CD4-positive, CD25-positive, alpha-beta regulatory T cell (primary cell): Measurements from ENCODE around the gene OR5K3. TPM values are rescaled to one million over a fixed set of nuclear protein-coding genes. Genes with fewer than 3 reads are reported as not detected.
A peak's percentile ranks its signal among the peaks of the same experiment; 100 is the strongest.

Source experiments
- ATAC-seq, 2 donors: fragments of 150-1000 bp; cut with Tn5 transposase; one replicate each; pipeline ENCODE4 v1.10.0; 2021; ENCODE audit warnings: low read depth in 2 of 2, moderate number of reproducible peaks in 2 of 2, moderate library complexity in 1 of 2
- DNase-seq, 3 donors: peaks; one replicate each; pipeline versions ENCODE4 v3.0.0 to v3.0.0-alpha.2; 2012 to 2022; ENCODE audit warnings: mixed read lengths in 1 of 3
- H3K27ac ChIP-seq: one replicate; pipeline ENCODE4 v1.7.0; 2013; ENCODE audit warnings: mild to moderate bottlenecking, low read length; ENCODE audit not compliant: insufficient read depth, poor library complexity, severe bottlenecking
- H3K27me3 ChIP-seq: one replicate; pipeline ENCODE4 v1.7.0; 2013; ENCODE audit warnings: low read length; ENCODE audit not compliant: control insufficient read depth, insufficient read depth
- H3K36me3 ChIP-seq: one replicate; pipeline ENCODE4 v1.7.0; 2013; ENCODE audit warnings: mild to moderate bottlenecking, low read length, moderate library complexity; ENCODE audit not compliant: control insufficient read depth, insufficient read depth
- H3K4me1 ChIP-seq: 2 replicates; pipeline ENCODE4 v1.7.0; 2013; ENCODE audit warnings: mild to moderate bottlenecking, low read length; ENCODE audit not compliant: insufficient read depth, control insufficient read depth, poor library complexity, severe bottlenecking
- H3K4me3 ChIP-seq: one replicate; pipeline ENCODE4 v1.7.0; 2013; ENCODE audit warnings: low read depth, mild to moderate bottlenecking, low read length, moderate library complexity
- H3K9me3 ChIP-seq, 2 experiments: 1 replicate in 1 of 2; 2 replicates in 1 of 2; pipeline ENCODE4 v1.7.0; 2013; ENCODE audit warnings: low read length in 2 of 2, mild to moderate bottlenecking in 1 of 2, moderate library complexity in 1 of 2; ENCODE audit not compliant: control insufficient read depth in 2 of 2
- H3K27ac Mint-ChIP-seq, 3 donors: one replicate each; pipeline ENCODE4 v1.8.0; 2020 to 2022; ENCODE audit warnings: mild to moderate bottlenecking in 3 of 3, mixed read lengths in 3 of 3, moderate library complexity in 2 of 3
- H3K27me3 Mint-ChIP-seq: one replicate; pipeline ENCODE4 v1.8.0; 2022; ENCODE audit warnings: mild to moderate bottlenecking, mixed read lengths
- H3K36me3 Mint-ChIP-seq: one replicate; pipeline ENCODE4 v1.8.0; 2020; ENCODE audit warnings: mixed read lengths
- H3K4me1 Mint-ChIP-seq, 4 donors: one replicate each; pipeline ENCODE4 v1.8.0; 2020 to 2022; ENCODE audit warnings: mixed read lengths in 4 of 4, mild to moderate bottlenecking in 1 of 4
- H3K4me3 Mint-ChIP-seq, 4 donors: one replicate each; pipeline ENCODE4 v1.8.0; 2020 to 2022; ENCODE audit warnings: mild to moderate bottlenecking in 4 of 4, mixed read lengths in 4 of 4, moderate library complexity in 3 of 4
- H3K9me3 Mint-ChIP-seq, 7 donors: one replicate each; pipeline ENCODE4 v1.8.0; 2020 to 2022; ENCODE audit warnings: mixed read lengths in 7 of 7, mild to moderate bottlenecking in 3 of 7, moderate library complexity in 2 of 7
- polyA plus RNA-seq, 4 donors: library from polyadenylated mRNA; unstranded; fragments of 300-500 nt; fragmentation: Illumina TruSeq; gene quantifications; one replicate each; pipeline ENCODE4 v1.2.3, GENCODE V29; 2021
- total RNA-seq: library from RNA; stranded (reverse); gene quantifications from one replicate; pipeline ENCODE4 v1.2.3, GENCODE V29; 2022

Gene OR5K3
- total and polyA plus RNA-seq, 5 donors from 2014 or later = not detected

DNA sequence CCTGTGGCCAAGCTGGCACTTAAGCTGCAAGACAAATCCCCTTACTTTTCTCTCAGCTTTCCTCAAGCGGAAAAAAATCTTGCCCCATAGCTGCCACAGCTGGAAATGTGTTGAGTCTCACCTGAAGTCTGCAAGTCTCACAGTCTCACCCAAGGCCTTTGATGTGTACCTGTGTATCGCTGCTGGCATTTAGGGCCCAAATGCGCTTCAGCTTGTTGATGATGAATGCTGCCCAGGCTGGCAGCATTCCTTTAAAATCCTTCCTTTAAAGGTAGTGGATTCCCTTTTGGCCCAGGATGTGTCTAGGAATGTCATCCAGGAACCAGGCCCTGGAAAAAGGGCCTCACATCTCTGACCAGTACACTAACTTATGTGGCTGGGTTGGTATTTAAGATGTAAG, 29.8 kb upstream of the OR5K3 start:
- peaks cover 0 to 21% (median 7%) of the 10 kb centered on the region in 7 donors for H3K9me3 Mint-ChIP-seq
- Histone ChIP-seq H3K27me3 (no peaks in the 10 kb centered on the region), H3K4me3 (no peak overlapping the region), H3K4me1 (no peaks in the 10 kb centered on the region), H3K27ac (no peak overlapping the region), H3K36me3 (no peaks in the 10 kb centered on the region), H3K9me3 (peaks cover 9 to 17% of the 10 kb centered on the region in 2 experiments)
- no peak overlapping the region for H3K27ac Mint-ChIP-seq
- DNase-seq (no peak), ATAC-seq (no peak)
- no peaks in the 10 kb centered on the region for H3K36me3 Mint-ChIP-seq
- peaks cover 33% of the 10 kb centered on the region for H3K27me3 Mint-ChIP-seq
- H3K4me3 Mint-ChIP-seq = no peak overlapping the region
- peaks cover 0 to 3% (median 0%) of the 10 kb centered on the region in 4 donors for H3K4me1 Mint-ChIP-seq

GRCh38 chr3:98361289-98361688, 29.2 kb upstream of the OR5K3 start:
- H3K4me3 Mint-ChIP-seq = no peak overlapping the region
- DNase-seq (peak in 1 of 3 donors; percentile 25), ATAC-seq (no peak)
- H3K9me3 ChIP-seq = peaks cover 12 to 19% of the 10 kb centered on the region in 2 experiments
- H3K4me1 Mint-ChIP-seq = peaks cover 0 to 3% (median 0%) of the 10 kb centered on the region in 4 donors
- H3K36me3 ChIP-seq = no peaks in the 10 kb centered on the region
- peaks cover 33% of the 10 kb centered on the region for H3K27me3 Mint-ChIP-seq
- no peak overlapping the region for H3K27ac ChIP-seq
- H3K9me3 Mint-ChIP-seq = peaks cover 0 to 23% (median 8%) of the 10 kb centered on the region in 7 donors
- H3K36me3 Mint-ChIP-seq = no peaks in the 10 kb centered on the region
- no peak overlapping the region for H3K27ac Mint-ChIP-seq
- no peaks in the 10 kb centered on the region for H3K4me1 ChIP-seq
- no peaks in the 10 kb centered on the region for H3K27me3 ChIP-seq
- H3K4me3 ChIP-seq = no peak overlapping the region

DNA sequence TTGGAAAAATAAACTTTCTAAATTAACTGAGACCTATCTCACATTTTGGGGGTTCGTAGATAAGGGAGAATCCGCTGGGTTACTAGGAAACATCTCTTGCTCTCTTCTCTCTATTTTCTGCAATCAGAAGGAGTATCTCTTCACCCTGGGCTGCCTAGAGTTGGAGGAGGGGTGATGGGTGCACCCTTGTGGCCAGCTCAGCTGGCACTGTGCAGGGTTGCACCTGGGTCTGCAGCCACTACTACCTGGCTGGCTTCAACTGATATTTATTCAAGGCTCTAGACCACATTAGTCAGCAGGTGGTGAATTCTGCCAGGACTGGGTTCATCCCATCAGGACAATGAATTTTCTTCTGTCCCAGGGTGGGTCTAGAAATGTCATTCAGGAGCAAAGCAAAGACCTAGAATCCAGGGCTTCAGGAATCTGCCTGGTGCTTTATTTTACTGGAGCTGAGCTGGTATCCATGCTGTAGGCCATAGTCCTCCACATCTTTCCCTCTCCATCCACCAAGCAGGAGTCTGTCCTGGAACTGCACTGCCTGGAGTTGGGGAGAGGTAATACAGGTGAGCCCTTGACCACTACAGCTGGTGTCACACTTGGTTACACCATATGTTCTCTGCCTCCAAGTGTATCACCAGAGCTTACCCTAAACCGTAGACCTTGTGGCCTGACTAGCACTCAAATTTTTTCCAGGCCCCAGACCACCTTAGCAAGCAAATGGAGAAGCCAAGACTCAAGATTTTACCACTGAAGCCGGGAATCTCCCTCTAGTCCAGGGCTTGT, 22.8 kb upstream of the OR5K3 start:
- peaks cover 5% of the 10 kb centered on the region in 2 experiments for H3K9me3 ChIP-seq
- Mint-ChIP-seq H3K36me3 (no peaks in the 10 kb centered on the region), H3K9me3 (peaks cover 0 to 9% (median 2%) of the 10 kb centered on the region in 7 donors), H3K4me3 (no peak overlapping the region), H3K27me3 (peaks cover 18% of the 10 kb centered on the region), H3K27ac (no peak overlapping the region), H3K4me1 (peaks cover 0 to 6% (median 2%) of the 10 kb centered on the region in 4 donors)
- no peak overlapping the region for H3K4me3 ChIP-seq
- H3K36me3 ChIP-seq = no peaks in the 10 kb centered on the region
- ATAC-seq (no peak), DNase-seq (no peak)
- no peak overlapping the region for H3K27ac ChIP-seq
- H3K4me1 ChIP-seq = no peaks in the 10 kb centered on the region
- H3K27me3 ChIP-seq = no peaks in the 10 kb centered on the region

DNA sequence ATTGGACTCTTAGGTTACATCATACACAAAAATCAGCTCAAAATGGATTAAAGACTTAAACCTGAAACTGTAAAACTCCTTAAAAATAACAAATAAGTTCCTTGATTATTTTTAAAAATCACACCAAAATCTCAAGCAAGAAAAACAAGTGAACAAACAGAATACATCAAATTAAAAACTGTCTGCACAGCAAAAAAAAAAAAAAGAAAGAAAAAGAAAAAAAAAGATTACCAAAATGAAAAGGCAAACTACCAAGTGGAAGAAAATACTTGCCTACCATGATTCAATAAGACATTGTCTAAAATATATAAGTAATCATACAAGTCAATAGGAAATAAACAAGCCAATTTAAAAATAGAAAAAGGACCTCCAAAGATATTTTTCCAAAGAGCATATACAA, 19.3 kb upstream of the OR5K3 start:
- H3K36me3 ChIP-seq = no peaks in the 10 kb centered on the region
- H3K27ac Mint-ChIP-seq = no peak overlapping the region
- H3K4me1 Mint-ChIP-seq = peaks cover 0 to 6% (median 0%) of the 10 kb centered on the region in 4 donors

GRCh38 chr3:98371853-98372252, 18.6 kb upstream of the OR5K3 start:
- peaks cover 0 to 6% (median 0%) of the 10 kb centered on the region in 4 donors for H3K4me1 Mint-ChIP-seq
- DNase-seq = no peak
- no peaks in the 10 kb centered on the region for H3K4me1 ChIP-seq
- peaks cover 28% of the 10 kb centered on the region for H3K27me3 Mint-ChIP-seq
- peaks cover 0 to 4% (median 0%) of the 10 kb centered on the region in 7 donors for H3K9me3 Mint-ChIP-seq
- no peak overlapping the region for H3K27ac Mint-ChIP-seq
- H3K27me3 ChIP-seq = peaks cover 3% of the 10 kb centered on the region
- H3K9me3 ChIP-seq = no peaks in the 10 kb centered on the region
- H3K36me3 ChIP-seq = no peaks in the 10 kb centered on the region
- no peak overlapping the region for H3K27ac ChIP-seq
- no peak overlapping the region for H3K4me3 Mint-ChIP-seq
- no peaks in the 10 kb centered on the region for H3K36me3 Mint-ChIP-seq
- ATAC-seq = no peak
- no peak overlapping the region for H3K4me3 ChIP-seq

More for the DNA sequence above, 19.3 kb upstream of the OR5K3 start:
- no peak overlapping the region for H3K27ac ChIP-seq
- H3K9me3 Mint-ChIP-seq = peaks cover 0 to 4% (median under 1%) of the 10 kb centered on the region in 7 donors
- no peaks in the 10 kb centered on the region for H3K9me3 ChIP-seq
- no peaks in the 10 kb centered on the region for H3K36me3 Mint-ChIP-seq
- DNase-seq = no peak
- H3K27me3 Mint-ChIP-seq = peaks cover 23% of the 10 kb centered on the region
- peaks cover 3% of the 10 kb centered on the region for H3K27me3 ChIP-seq
- H3K4me3 ChIP-seq = no peak overlapping the region
- H3K4me3 Mint-ChIP-seq = no peak overlapping the region
- no peak for ATAC-seq
- no peaks in the 10 kb centered on the region for H3K4me1 ChIP-seq

- DNase-seq (no peak), ATAC-seq (no peak)
- peak overlapping the region in 1 of 3 donors; percentile 32 for H3K27ac Mint-ChIP-seq
- Histone ChIP-seq H3K4me1 (no peaks in the 10 kb centered on the region), H3K36me3 (no peaks in the 10 kb centered on the region), H3K27ac (no peak overlapping the region), H3K27me3 (peaks cover 3% of the 10 kb centered on the region), H3K9me3 (no peaks in the 10 kb centered on the region), H3K4me3 (no peak overlapping the region)
- no peak overlapping the region for H3K4me3 Mint-ChIP-seq
- H3K4me1 Mint-ChIP-seq = peaks cover 0 to 6% (median 0%) of the 10 kb centered on the region in 4 donors
- no peaks in the 10 kb centered on the region for H3K36me3 Mint-ChIP-seq
- peaks cover 28% of the 10 kb centered on the region for H3K27me3 Mint-ChIP-seq
- peaks cover 0 to 2% (median 0%) of the 10 kb centered on the region in 7 donors for H3K9me3 Mint-ChIP-seq
These were observed 18.0 kb upstream of the OR5K3 start for GRCh38 chr3:98372445-98372844.

- ATAC-seq (no peak), DNase-seq (no peak)
- Mint-ChIP-seq H3K9me3 (peaks cover 0 to 6% (median 0%) of the 10 kb centered on the region in 7 donors), H3K4me1 (peaks cover 0 to 5% (median 0%) of the 10 kb centered on the region in 4 donors), H3K27ac (no peak overlapping the region), H3K4me3 (no peak overlapping the region), H3K36me3 (no peaks in the 10 kb centered on the region), H3K27me3 (peaks cover 14% of the 10 kb centered on the region)
- peaks cover 0 to 3% of the 10 kb centered on the region in 2 experiments for H3K9me3 ChIP-seq
- H3K27ac ChIP-seq = no peak overlapping the region
- no peak overlapping the region for H3K4me3 ChIP-seq
- H3K4me1 ChIP-seq = no peaks in the 10 kb centered on the region
- H3K36me3 ChIP-seq = no peaks in the 10 kb centered on the region
- peaks cover 5% of the 10 kb centered on the region for H3K27me3 ChIP-seq
These were observed 13.8 kb upstream of the OR5K3 start for GRCh38 chr3:98376631-98377030.

- Histone ChIP-seq H3K36me3 (no peaks in the 10 kb centered on the region), H3K4me1 (no peaks in the 10 kb centered on the region), H3K4me3 (no peak overlapping the region), H3K27me3 (peaks cover 5% of the 10 kb centered on the region), H3K27ac (no peak overlapping the region), H3K9me3 (no peaks in the 10 kb centered on the region)
- no peaks in the 10 kb centered on the region for H3K4me1 Mint-ChIP-seq
- H3K4me3 Mint-ChIP-seq = no peak overlapping the region
- no peak overlapping the region for H3K27ac Mint-ChIP-seq
- peaks cover 35% of the 10 kb centered on the region for H3K27me3 Mint-ChIP-seq
- H3K36me3 Mint-ChIP-seq = no peaks in the 10 kb centered on the region
- no peak for ATAC-seq
- no peak for DNase-seq
- H3K9me3 Mint-ChIP-seq = peaks cover 0 to 2% (median 0%) of the 10 kb centered on the region in 7 donors
These were observed 2.3 kb upstream of the OR5K3 start for GRCh38 chr3:98388147-98388546.
